GM18870 (cell line): ENCODE results near the gene ADPRHL1.
"Not testable (repeated sequence)": the region's sequence is repeated elsewhere in the genome, so short reads cannot be mapped to it uniquely, and the experiment has no call there.

Experiments used
- ATAC-seq: cut with Tn5 transposase; IDR thresholded peaks from one replicate; pipeline ENCODE4 v1.9.1; 2021; ENCODE audit warnings: moderate library complexity; ENCODE audit not compliant: unreplicated experiment

ADPRHL1 gene

DNA sequence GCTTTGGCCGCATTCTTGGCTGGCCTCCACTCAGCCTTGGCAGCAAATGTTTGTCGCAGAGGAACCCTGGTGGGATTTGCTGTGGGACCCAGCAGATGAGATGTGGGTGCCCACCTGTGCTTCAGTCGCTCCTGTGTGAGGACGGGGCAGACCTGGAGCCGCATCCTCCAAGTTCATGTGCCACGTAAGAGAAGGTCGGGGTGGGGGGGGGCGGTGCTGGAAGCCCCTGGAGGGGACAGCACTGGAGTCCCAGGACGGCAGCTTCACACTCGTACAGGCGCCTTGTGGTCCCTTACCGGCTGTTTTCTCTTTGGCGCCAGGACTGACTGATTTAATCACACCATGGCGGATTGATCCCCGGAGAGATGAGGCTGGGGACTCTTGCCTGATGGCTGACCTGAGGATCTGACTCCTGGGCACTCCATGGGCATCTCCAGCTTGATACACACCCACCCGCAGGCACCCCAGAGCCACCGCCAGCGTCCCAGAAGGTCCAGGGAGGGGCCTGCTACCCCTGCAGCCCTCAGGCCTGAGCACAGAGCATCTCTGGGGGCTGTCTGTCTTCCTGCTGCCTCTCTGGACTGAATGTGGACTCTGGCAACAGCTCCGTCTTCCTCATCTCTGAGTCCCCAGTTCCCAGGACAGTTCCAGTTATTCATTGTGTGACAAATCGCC lies 79.3 kb downstream of the ADPRHL1 start:
- ATAC-seq: no peak

DNA sequence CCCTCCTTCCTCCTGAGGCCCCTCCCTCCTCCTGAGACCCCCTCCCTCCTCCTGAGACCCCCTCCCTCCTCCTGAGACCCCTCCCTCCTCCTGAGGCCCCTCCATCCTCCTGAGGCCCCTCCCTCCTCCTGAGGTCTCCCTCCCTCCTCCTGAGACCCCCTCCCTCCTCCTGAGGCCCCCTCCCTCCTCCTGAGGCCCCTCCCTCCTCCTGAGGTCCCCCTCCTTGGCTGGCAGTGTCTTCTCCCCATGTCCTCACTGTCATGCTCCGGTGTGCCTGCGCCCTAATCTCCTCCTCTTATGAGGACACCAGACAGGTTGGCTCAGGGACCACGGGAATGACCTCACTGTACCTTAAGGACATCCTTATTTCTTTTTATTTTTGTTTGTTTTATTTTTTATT lies 81.6 kb downstream of the ADPRHL1 start:
- ATAC-seq: not testable (repeated sequence)

DNA sequence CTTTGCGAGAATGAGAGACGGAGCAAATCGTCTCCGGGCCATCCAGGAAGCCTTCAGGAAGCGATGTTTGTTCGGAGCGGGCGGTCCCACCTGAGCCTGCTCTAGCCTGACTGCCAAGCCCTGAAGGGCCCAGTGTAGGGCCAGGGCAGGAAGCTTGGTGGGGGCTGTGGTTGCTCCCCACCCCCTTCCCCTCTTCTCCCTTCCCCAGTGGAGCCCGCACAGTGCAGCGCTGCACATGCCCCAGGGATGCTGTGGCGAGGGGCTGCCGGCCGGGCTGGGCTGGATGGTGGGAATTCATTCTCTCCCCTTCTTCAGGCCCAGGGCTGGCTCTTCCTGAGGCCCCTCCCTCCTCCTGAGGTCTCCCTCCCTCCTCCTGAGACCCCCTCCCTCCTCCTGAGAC lies 82.2 kb downstream of the ADPRHL1 start:
- ATAC-seq: no peak

DNA sequence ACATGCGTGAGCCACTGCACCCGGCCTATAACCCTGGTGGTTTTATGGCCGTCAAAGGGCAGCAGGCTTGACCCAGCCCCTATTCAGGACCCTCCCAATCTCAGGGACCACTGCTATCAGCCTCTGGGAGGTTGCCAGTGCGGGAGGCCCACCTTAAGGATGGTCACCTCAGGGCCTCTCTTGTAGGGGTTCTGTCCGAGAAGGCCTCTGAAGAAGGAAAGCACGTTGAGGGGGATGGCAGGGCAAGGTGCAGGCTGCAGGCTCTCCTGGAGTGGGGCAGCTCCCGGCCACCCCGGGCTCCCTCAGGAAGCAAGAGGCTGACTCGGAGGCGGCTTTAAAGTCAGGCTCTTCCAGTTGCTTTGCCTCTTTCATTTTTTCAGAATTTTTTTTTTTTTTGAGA lies 83.4 kb downstream of the ADPRHL1 start:
- no peak for ATAC-seq

DNA sequence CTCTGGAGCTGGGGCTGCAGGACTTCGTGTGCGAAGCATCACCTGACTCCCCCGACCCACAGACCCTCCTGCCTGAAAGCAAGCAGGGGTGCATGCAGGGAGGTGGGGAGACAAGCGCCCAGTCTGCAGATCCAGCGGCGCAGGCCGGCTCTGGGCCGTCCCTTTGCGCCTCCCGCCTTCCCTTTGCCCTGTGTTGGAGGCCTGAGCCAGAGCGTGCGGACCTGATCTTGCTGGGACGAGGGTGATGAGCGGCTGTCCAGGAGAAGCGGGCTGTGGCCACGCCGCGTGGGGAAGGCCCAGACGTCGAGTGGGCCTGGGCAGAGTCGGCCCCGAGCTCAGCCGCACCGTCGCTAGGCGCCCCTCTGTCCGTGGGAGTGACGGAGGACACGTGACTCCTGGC lies 84.1 kb downstream of the ADPRHL1 start:
- no peak for ATAC-seq

DNA sequence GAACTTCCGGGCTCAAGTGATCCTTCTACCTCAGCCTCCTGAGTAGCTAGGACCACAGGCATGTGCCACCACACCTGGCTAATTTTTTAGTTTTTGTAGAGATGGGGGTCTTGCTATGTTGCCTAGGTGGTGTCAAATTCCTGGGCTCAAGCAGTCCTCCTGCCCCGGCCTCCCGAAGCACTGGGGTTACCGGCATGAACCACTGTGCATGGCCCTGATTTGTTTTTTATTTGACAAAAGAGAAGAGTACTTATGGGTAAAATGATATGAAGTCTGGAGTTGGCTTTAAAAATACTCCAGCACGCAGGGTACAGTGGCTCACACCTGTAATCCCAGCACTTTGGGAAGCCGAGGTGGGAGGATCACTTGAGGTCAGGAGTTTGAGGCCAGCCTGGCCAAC lies 84.9 kb downstream of the ADPRHL1 start:
- not testable (repeated sequence) for ATAC-seq

- ATAC-seq: no peak
Measured at GRCh38 chr13:113367771-113368170, 85.5 kb downstream of the ADPRHL1 start.

- ATAC-seq: no peak
Measured at GRCh38 chr13:113367020-113367560, 86.2 kb downstream of the ADPRHL1 start.

- no peak for ATAC-seq
Measured at GRCh38 chr13:113365971-113366588, 87.2 kb downstream of the ADPRHL1 start.

DNA sequence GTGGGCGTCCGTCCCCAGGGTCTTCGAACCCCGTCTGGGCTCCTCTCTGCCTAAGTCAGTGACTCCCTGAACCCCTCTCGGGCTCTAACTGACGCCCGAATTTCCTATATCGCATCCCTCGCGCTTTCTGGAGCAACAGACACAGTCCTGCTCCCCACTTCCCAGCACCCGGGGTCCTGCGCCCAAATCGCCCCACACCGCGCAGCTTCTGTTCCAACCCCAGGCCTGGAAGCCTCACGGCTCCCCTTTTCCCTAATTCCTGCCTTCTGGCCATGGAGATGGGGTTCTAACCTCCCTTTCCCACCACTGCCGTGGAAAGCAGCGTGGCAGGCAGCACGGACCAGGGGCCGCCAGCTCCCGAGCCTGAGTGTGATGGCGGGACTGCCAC lies 87.7 kb downstream of the ADPRHL1 start:
- ATAC-seq: no peak

DNA sequence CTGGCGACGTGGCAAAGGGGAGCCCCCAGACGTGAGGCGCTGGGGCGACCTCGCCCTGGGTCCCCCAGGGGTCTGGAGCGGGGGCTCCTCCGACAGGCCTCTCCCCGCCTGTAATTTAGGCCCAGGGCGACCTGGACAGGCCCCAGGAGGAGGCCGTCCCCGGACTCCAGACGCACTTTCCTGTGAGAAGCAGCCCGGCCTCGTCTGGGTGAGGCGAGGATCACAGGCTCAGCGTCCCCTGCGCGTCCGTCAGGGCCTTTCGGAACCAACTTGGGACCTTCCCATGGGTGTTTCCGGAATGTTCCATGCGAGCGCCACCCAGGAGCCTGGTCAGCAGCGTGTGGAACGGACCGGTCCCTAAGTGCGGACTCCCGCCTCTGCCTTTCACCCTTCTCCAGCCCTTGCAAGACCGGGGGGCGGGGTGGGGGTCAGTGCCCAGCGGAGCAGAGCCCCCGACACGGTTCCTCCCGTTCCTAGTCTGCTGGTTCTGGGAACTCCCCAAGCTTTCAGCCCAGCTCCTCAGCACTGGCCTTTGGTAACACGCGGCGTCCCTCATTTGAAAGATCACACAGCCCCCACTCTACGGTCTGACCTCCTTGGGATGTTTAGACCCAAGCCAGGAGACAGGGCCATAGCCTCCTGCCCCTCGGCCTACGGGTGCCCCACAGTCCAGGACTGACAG lies 88.2 kb downstream of the ADPRHL1 start:
- no peak for ATAC-seq

- ATAC-seq: no peak
Measured at GRCh38 chr13:113364311-113364889, 88.9 kb downstream of the ADPRHL1 start.

- ATAC-seq: no peak
Measured at GRCh38 chr13:113361406-113361805, 91.9 kb downstream of the ADPRHL1 start.

DNA sequence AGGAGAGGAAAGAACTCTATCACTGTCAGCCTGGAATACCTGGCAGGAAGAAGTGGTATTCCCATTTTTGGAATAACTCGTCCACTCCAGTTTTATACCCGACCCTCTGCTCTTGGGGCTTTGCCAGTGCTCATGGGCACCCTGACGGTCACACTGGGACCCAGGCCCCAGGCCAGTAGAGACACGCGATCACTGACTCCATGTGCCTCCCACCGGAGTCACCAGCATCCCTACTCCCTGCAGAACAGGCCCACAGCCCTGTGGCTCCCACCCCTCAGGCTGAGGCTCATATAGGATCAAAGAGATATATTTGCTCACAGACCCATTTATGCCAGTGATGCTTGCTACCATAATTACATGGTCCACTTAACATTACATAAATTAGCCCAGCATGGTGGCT lies 92.8 kb downstream of the ADPRHL1 start:
- no peak for ATAC-seq

GRCh38 chr13:113359571-113359970 lies 93.7 kb downstream of the ADPRHL1 start:
- no peak for ATAC-seq

- ATAC-seq: no peak
Measured at GRCh38 chr13:113358653-113359190, 94.6 kb downstream of the ADPRHL1 start.

DNA sequence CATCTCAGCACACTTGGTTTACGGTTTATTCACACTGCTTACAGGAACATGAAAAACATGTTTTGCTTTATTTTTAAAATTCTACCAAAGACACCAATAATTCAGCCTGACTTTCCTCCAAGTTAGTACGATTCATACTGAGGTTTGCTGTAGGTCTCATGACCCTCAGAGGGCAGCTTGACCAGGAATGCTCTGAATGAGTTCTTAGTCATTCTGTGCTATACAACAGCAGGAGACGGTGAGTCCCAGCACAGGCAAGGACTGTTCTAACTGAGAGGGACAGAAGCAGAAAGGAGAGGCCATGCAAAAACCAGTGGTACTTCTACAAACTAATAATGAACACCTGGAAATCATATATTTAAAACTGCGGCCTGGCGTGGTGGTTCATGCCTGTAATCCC lies 95.8 kb downstream of the ADPRHL1 start:
- ATAC-seq: no peak

DNA sequence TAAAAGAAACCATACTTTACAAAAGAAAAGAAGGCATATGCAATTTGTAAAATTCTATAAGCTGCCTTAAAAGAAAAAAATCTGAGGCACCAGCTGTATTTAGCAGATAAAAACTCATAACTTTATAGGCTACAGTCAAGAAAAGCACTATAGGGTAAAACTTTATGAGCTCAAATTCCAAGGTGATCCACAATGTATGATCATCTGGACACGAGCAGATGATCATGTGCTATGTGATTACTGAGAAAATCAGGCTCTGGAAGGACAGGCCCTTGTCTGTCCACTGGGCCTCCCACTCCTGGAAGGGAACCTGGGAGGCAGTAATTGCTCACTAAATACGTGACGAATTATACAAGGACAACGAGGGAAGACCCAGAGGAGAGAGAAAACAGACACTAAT lies 96.7 kb downstream of the ADPRHL1 start:
- no peak for ATAC-seq

- ATAC-seq: no peak
Measured at GRCh38 chr13:113355621-113356020, 97.7 kb downstream of the ADPRHL1 start.

DNA sequence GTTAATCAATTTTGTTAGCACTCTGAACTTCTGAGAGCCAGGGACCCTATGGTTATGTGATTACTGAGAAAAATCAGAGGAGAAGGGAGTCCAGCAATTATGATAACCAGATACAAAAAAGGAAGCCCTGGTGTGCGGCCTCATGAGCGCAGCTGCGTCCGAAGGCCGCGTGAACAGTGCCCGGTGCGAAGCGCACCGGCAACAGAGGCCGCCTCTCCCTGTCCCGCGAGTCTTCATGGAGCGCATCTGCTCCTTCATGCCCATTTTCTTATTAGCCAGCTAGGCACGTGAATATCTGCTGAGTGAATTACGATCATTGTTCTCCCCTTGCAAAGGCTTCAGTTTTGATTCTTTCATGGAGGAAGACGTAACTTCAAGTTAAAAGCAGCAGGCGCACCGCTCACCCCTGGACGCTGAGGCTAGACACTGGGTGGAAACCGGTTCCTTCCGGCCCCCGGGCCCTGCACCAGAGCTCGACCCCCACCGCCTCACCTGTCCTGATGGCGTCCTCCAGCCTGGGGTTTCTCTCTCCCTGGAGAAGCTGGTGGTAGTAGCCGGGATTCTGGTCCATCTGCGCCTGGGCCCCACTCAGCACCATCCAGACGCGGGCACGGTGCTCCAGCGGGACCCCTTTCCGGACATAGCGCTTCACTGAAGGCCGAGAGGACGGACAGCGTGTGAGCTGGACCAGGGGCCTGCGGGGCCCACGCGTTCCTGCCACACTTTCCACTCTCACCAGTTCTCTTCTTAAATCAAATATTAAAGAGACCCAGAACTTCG lies 98.3 kb downstream of the ADPRHL1 start:
- no peak for ATAC-seq

GRCh38 chr13:113353254-113353653 lies 100.0 kb downstream of the ADPRHL1 start:
- ATAC-seq: no peak
